Vagina (tissue), 2 donors: ENCODE measurements around the gene SLC17A7. TPM values are rescaled to one million over a fixed set of nuclear protein-coding genes. Genes with fewer than 3 reads are reported as not detected.

Experiments used
- DNase-seq, 2 donors: peaks; one replicate each; pipeline ENCODE4 v3.0.0-alpha.2; 2017; ENCODE audit errors: extremely low spot score in 2 of 2
- H3K27ac ChIP-seq: fragments of 200-600 bp; sonication (generic); one replicate; pipeline ENCODE4 v1.5.1; 2019
- H3K27me3 ChIP-seq: fragments of 200-600 bp; sonication (generic); one replicate; pipeline ENCODE4 v1.5.1; 2019
- H3K36me3 ChIP-seq, 2 donors: fragments of 200-600 bp; sonication (generic); one replicate each; pipeline ENCODE4 v1.5.1; 2017 to 2019
- H3K4me1 ChIP-seq: fragments of 200-600 bp; sonication (generic); one replicate; pipeline ENCODE4 v1.5.1; 2019
- H3K4me3 ChIP-seq, 2 donors: fragments of 200-600 bp; sonication (generic); 1 replicate in 1 of 2; 2 replicates in 1 of 2; pipeline ENCODE4 v1.5.1; 2016 to 2019
- H3K9me3 ChIP-seq: fragments of 200-600 bp; sonication (generic); one replicate; pipeline ENCODE4 v1.5.1; 2019
- CTCF ChIP-seq, 3 experiments: fragments of 450-650 bp in 2 of 3; fragments of 200-600 bp in 1 of 3; sonication (generic) in 1 of 3; IDR thresholded peaks; one replicate each; pipeline ENCODE4 v1.5.1; 2017 to 2019; ENCODE audit warnings: antibody characterized with exemption in 3 of 3, mild to moderate bottlenecking in 2 of 3, moderate library complexity in 2 of 3
- POLR2A ChIP-seq, 2 donors: fragments of 450-650 bp; IDR thresholded peaks; one replicate each; pipeline ENCODE4 v1.6.1; 2017; ENCODE audit warnings: antibody characterized with exemption in 2 of 2, mild to moderate bottlenecking in 2 of 2, moderate library complexity in 2 of 2
- POLR2AphosphoS5 ChIP-seq, 2 donors: sonication (generic); formaldehyde crosslinking; IDR thresholded peaks; one replicate each; pipeline ENCODE4 v1.9.0; 2017; ENCODE audit warnings: antibody characterized with exemption in 2 of 2, mild to moderate bottlenecking in 2 of 2, low read depth in 1 of 2; ENCODE audit not compliant: insufficient read depth in 1 of 2
- intact Hi-C: fragments of 100-400 bp; cut with DNase I; formaldehyde crosslinking; loops from one replicate; pipeline ENCODE4 v1.15.1; 2023
- total RNA-seq: library from RNA; depleted of rRNA; stranded (reverse); fragments of >200 nt; gene quantifications from one replicate; pipeline ENCODE4 v1.2.3, GENCODE V29; 2016

SLC17A7 gene
- total RNA-seq, 1 donor from 2014 or later = 0.74 TPM

GRCh38 chr19:49431330-49431749 is 10.0 kb downstream of the SLC17A7 start:
- intact Hi-C loops = no loop called here
- Histone ChIP-seq H3K4me1 (peaks cover 15% of the 10 kb centered on the region), H3K9me3 (no peaks in the 10 kb centered on the region), H3K36me3 (no peaks in the 10 kb centered on the region), H3K27me3 (peaks cover 14% of the 10 kb centered on the region), H3K27ac (no peak overlapping the region), H3K4me3 (no peak overlapping the region)
- TF ChIP-seq CTCF (IDR thresholded peaks at IDR 0.05) = no peak
- no peak for TF ChIP-seq POLR2AphosphoS5 (IDR thresholded peaks at IDR 0.05; ENCODE audit: insufficient read depth in 1 of 2, low read depth in 1 of 2)
- no peak for TF ChIP-seq POLR2A (IDR thresholded peaks at IDR 0.05)
- DNase-seq = no peak

- intact Hi-C loops = no loop called here
- no peaks in the 10 kb centered on the region for H3K9me3 ChIP-seq
- H3K4me1 ChIP-seq = peaks cover 15% of the 10 kb centered on the region
- no peak overlapping the region for H3K27ac ChIP-seq
- H3K4me3 ChIP-seq = no peak overlapping the region
- no peaks in the 10 kb centered on the region for H3K36me3 ChIP-seq
- no peak for TF ChIP-seq POLR2AphosphoS5 (IDR thresholded peaks at IDR 0.05; ENCODE audit: insufficient read depth in 1 of 2, low read depth in 1 of 2)
- TF ChIP-seq CTCF (IDR thresholded peaks at IDR 0.05) = no peak
- no peak for TF ChIP-seq POLR2A (IDR thresholded peaks at IDR 0.05)
- no peak for DNase-seq
- peaks cover 20% of the 10 kb centered on the region for H3K27me3 ChIP-seq
Observed at GRCh38 chr19:49430678-49431329, 10.5 kb downstream of the SLC17A7 start.

- TF ChIP-seq CTCF (IDR thresholded peaks at IDR 0.05) (no peak), POLR2A (IDR thresholded peaks at IDR 0.05) (no peak), POLR2AphosphoS5 (IDR thresholded peaks at IDR 0.05; ENCODE audit: insufficient read depth in 1 of 2, low read depth in 1 of 2) (no peak)
- no peaks in the 10 kb centered on the region for H3K9me3 ChIP-seq
- H3K4me1 ChIP-seq = peaks cover 15% of the 10 kb centered on the region
- H3K27ac ChIP-seq = no peak overlapping the region
- DNase-seq = no peak
- intact Hi-C loops = no loop called here
- no peaks in the 10 kb centered on the region for H3K36me3 ChIP-seq
- peaks cover 21% of the 10 kb centered on the region for H3K27me3 ChIP-seq
- no peak overlapping the region for H3K4me3 ChIP-seq
Observed at GRCh38 chr19:49430172-49430677, 11.1 kb downstream of the SLC17A7 start.

GRCh38 chr19:49428547-49429451 is 12.5 kb downstream of the SLC17A7 start:
- H3K27ac ChIP-seq = no peak overlapping the region

More at GRCh38 chr19:49428547-49429451, 12.5 kb downstream of the SLC17A7 start:
- no peak for TF ChIP-seq POLR2AphosphoS5 (IDR thresholded peaks at IDR 0.05; ENCODE audit: insufficient read depth in 1 of 2, low read depth in 1 of 2)
- no peak for TF ChIP-seq CTCF (IDR thresholded peaks at IDR 0.05)
- TF ChIP-seq POLR2A (IDR thresholded peaks at IDR 0.05) = no peak
- intact Hi-C loops = no loop called here
- Histone ChIP-seq H3K4me3 (no peak overlapping the region), H3K36me3 (no peaks in the 10 kb centered on the region), H3K9me3 (no peaks in the 10 kb centered on the region), H3K4me1 (peaks cover 15% of the 10 kb centered on the region), H3K27me3 (peaks cover 21% of the 10 kb centered on the region)
- DNase-seq = no peak
